Measurements from ENCODE around the gene YDJC. TPM values are rescaled to one million over a fixed set of nuclear protein-coding genes. Genes with fewer than 3 reads are reported as not detected.
"Not testable (repeated sequence)": the region's sequence is repeated elsewhere in the genome, so short reads cannot be mapped to it uniquely, and the experiment has no call there.

The YDJC gene
- polyA plus RNA-seq, 2 donors: 28.5 to 31.4 TPM

GRCh38 chr22:21641789-21642583 is 12.2 kb upstream of the YDJC start, which contains the start of gene SDF2L1:
Gene SDF2L1, plus strand, starts transcription at chr22:21642302. Its CDS starts 35 bp downstream, at chr22:21642337.
- no peaks in the 10 kb centered on the region for H3K9me3 ChIP-seq (ENCODE audit: control insufficient read depth in 2 of 2, insufficient read depth in 1 of 2, low read depth in 1 of 2, low read length in 1 of 2)
- WGBS, 2 donors: 0 to 1% methylated on average over 76 of the region's 76 CpGs
- peaks cover 2 to 6% of the 10 kb centered on the region in 2 donors for H3K4me1 ChIP-seq (ENCODE audit: control insufficient read depth in 2 of 2, insufficient read depth in 2 of 2, low read length in 1 of 2)
- H3K27ac ChIP-seq (ENCODE audit: low read depth in 2 of 2, low read length in 1 of 2): peak within 1 kb of the TSS; percentile 61 to 62
- no peaks in the 10 kb centered on the region for H3K27me3 ChIP-seq (ENCODE audit: control insufficient read depth in 1 of 2, insufficient read depth in 2 of 2, low read length in 2 of 2)
- H3K4me3 ChIP-seq (ENCODE audit: low read depth in 1 of 2, low read length in 2 of 2): peak within 1 kb of the TSS; percentile 62 to 87
- H3K36me3 ChIP-seq (ENCODE audit: control insufficient read depth in 2 of 2, insufficient read depth in 2 of 2, low read length in 1 of 2): peaks cover 0 to 14% of the 10 kb centered on the region in 2 donors

- Histone ChIP-seq H3K27me3 (ENCODE audit: control insufficient read depth in 1 of 2, insufficient read depth in 2 of 2, low read length in 2 of 2) (no peaks in the 10 kb centered on the region), H3K4me3 (ENCODE audit: low read depth in 1 of 2, low read length in 2 of 2) (peak overlapping the region; percentile 36 to 45), H3K4me1 (ENCODE audit: control insufficient read depth in 2 of 2, insufficient read depth in 2 of 2, low read length in 1 of 2) (peaks cover 2 to 6% of the 10 kb centered on the region in 2 donors), H3K9me3 (ENCODE audit: control insufficient read depth in 2 of 2, insufficient read depth in 1 of 2, low read depth in 1 of 2, low read length in 1 of 2) (no peaks in the 10 kb centered on the region), H3K27ac (ENCODE audit: low read depth in 2 of 2, low read length in 1 of 2) (peak overlapping the region in 1 of 2 donors; percentile 23), H3K36me3 (ENCODE audit: control insufficient read depth in 2 of 2, insufficient read depth in 2 of 2, low read length in 1 of 2) (peaks cover 0 to 13% of the 10 kb centered on the region in 2 donors)
- 8 to 12% methylated on average over 9 of the region's 9 CpGs for WGBS, 2 donors
Observed at GRCh38 chr22:21641417-21641788, 11.6 kb upstream of the YDJC start.

GRCh38 chr22:21640810-21641209 is 11.0 kb upstream of the YDJC start:
- 82 to 86% methylated on average over 5 of the region's 5 CpGs for WGBS, 2 donors
- Histone ChIP-seq H3K27me3 (ENCODE audit: control insufficient read depth in 1 of 2, insufficient read depth in 2 of 2, low read length in 2 of 2) (no peaks in the 10 kb centered on the region), H3K9me3 (ENCODE audit: control insufficient read depth in 2 of 2, insufficient read depth in 1 of 2, low read depth in 1 of 2, low read length in 1 of 2) (no peaks in the 10 kb centered on the region), H3K36me3 (ENCODE audit: control insufficient read depth in 2 of 2, insufficient read depth in 2 of 2, low read length in 1 of 2) (peaks cover 0 to 8% of the 10 kb centered on the region in 2 donors), H3K4me3 (ENCODE audit: low read depth in 1 of 2, low read length in 2 of 2) (no peak overlapping the region), H3K4me1 (ENCODE audit: control insufficient read depth in 2 of 2, insufficient read depth in 2 of 2, low read length in 1 of 2) (peaks cover 2 to 6% of the 10 kb centered on the region in 2 donors), H3K27ac (ENCODE audit: low read depth in 2 of 2, low read length in 1 of 2) (no peak overlapping the region)

GRCh38 chr22:21639359-21639758 is 9.5 kb upstream of the YDJC start:
- WGBS, 2 donors: 77 to 86% methylated on average over 4 of the region's 4 CpGs
- Histone ChIP-seq H3K36me3 (ENCODE audit: control insufficient read depth in 2 of 2, insufficient read depth in 2 of 2, low read length in 1 of 2) (peaks cover 0 to 4% of the 10 kb centered on the region in 2 donors), H3K9me3 (ENCODE audit: control insufficient read depth in 2 of 2, insufficient read depth in 1 of 2, low read depth in 1 of 2, low read length in 1 of 2) (no peaks in the 10 kb centered on the region), H3K27ac (ENCODE audit: low read depth in 2 of 2, low read length in 1 of 2) (no peak overlapping the region), H3K4me1 (ENCODE audit: control insufficient read depth in 2 of 2, insufficient read depth in 2 of 2, low read length in 1 of 2) (peaks cover 2 to 6% of the 10 kb centered on the region in 2 donors), H3K4me3 (ENCODE audit: low read depth in 1 of 2, low read length in 2 of 2) (no peak overlapping the region), H3K27me3 (ENCODE audit: control insufficient read depth in 1 of 2, insufficient read depth in 2 of 2, low read length in 2 of 2) (no peaks in the 10 kb centered on the region)

- H3K4me1 ChIP-seq (ENCODE audit: control insufficient read depth in 2 of 2, insufficient read depth in 2 of 2, low read length in 1 of 2); H3K27ac ChIP-seq (ENCODE audit: low read depth in 2 of 2, low read length in 1 of 2); H3K27me3 ChIP-seq (ENCODE audit: control insufficient read depth in 1 of 2, insufficient read depth in 2 of 2, low read length in 2 of 2); H3K9me3 ChIP-seq (ENCODE audit: control insufficient read depth in 2 of 2, insufficient read depth in 1 of 2, low read depth in 1 of 2, low read length in 1 of 2); H3K4me3 ChIP-seq (ENCODE audit: low read depth in 1 of 2, low read length in 2 of 2); H3K36me3 ChIP-seq (ENCODE audit: control insufficient read depth in 2 of 2, insufficient read depth in 2 of 2, low read length in 1 of 2): not testable (repeated sequence)
- WGBS, 2 donors: 90 to 100% methylated on average over 2 of the region's 2 CpGs
Observed at GRCh38 chr22:21637450-21637849, 7.6 kb upstream of the YDJC start.

GRCh38 chr22:21636629-21637218 is 6.9 kb upstream of the YDJC start:
- H3K4me3 ChIP-seq (ENCODE audit: low read depth in 1 of 2, low read length in 2 of 2): no peak overlapping the region
- H3K27ac ChIP-seq (ENCODE audit: low read depth in 2 of 2, low read length in 1 of 2): no peak overlapping the region
- WGBS, 2 donors: 91 to 94% methylated on average over 17 of the region's 17 CpGs
- no peaks in the 10 kb centered on the region for H3K36me3 ChIP-seq (ENCODE audit: control insufficient read depth in 2 of 2, insufficient read depth in 2 of 2, low read length in 1 of 2)
- H3K9me3 ChIP-seq (ENCODE audit: control insufficient read depth in 2 of 2, insufficient read depth in 1 of 2, low read depth in 1 of 2, low read length in 1 of 2): no peaks in the 10 kb centered on the region
- no peaks in the 10 kb centered on the region for H3K27me3 ChIP-seq (ENCODE audit: control insufficient read depth in 1 of 2, insufficient read depth in 2 of 2, low read length in 2 of 2)
- peaks cover 0 to 2% of the 10 kb centered on the region in 2 donors for H3K4me1 ChIP-seq (ENCODE audit: control insufficient read depth in 2 of 2, insufficient read depth in 2 of 2, low read length in 1 of 2)

- WGBS, 2 donors: 80 to 82% methylated on average over 15 of the region's 15 CpGs
Observed at GRCh38 chr22:21635771-21636510, 6.1 kb upstream of the YDJC start.

GRCh38 chr22:21634844-21635243 is 5.0 kb upstream of the YDJC start:
- Histone ChIP-seq H3K9me3 (ENCODE audit: control insufficient read depth in 2 of 2, insufficient read depth in 1 of 2, low read depth in 1 of 2, low read length in 1 of 2) (no peaks in the 10 kb centered on the region), H3K27ac (ENCODE audit: low read depth in 2 of 2, low read length in 1 of 2) (no peak overlapping the region), H3K4me3 (ENCODE audit: low read depth in 1 of 2, low read length in 2 of 2) (no peak overlapping the region), H3K36me3 (ENCODE audit: control insufficient read depth in 2 of 2, insufficient read depth in 2 of 2, low read length in 1 of 2) (no peaks in the 10 kb centered on the region), H3K27me3 (ENCODE audit: control insufficient read depth in 1 of 2, insufficient read depth in 2 of 2, low read length in 2 of 2) (no peaks in the 10 kb centered on the region), H3K4me1 (ENCODE audit: control insufficient read depth in 2 of 2, insufficient read depth in 2 of 2, low read length in 1 of 2) (no peaks in the 10 kb centered on the region)
- WGBS, 2 donors: 85 to 86% methylated on average over 19 of the region's 19 CpGs

More at GRCh38 chr22:21635771-21636510, 6.1 kb upstream of the YDJC start:
- no peaks in the 10 kb centered on the region for H3K9me3 ChIP-seq (ENCODE audit: control insufficient read depth in 2 of 2, insufficient read depth in 1 of 2, low read depth in 1 of 2, low read length in 1 of 2)
- no peaks in the 10 kb centered on the region for H3K36me3 ChIP-seq (ENCODE audit: control insufficient read depth in 2 of 2, insufficient read depth in 2 of 2, low read length in 1 of 2)
- H3K4me3 ChIP-seq (ENCODE audit: low read depth in 1 of 2, low read length in 2 of 2): no peak overlapping the region
- no peaks in the 10 kb centered on the region for H3K4me1 ChIP-seq (ENCODE audit: control insufficient read depth in 2 of 2, insufficient read depth in 2 of 2, low read length in 1 of 2)
- H3K27ac ChIP-seq (ENCODE audit: low read depth in 2 of 2, low read length in 1 of 2): no peak overlapping the region
- H3K27me3 ChIP-seq (ENCODE audit: control insufficient read depth in 1 of 2, insufficient read depth in 2 of 2, low read length in 2 of 2): no peaks in the 10 kb centered on the region

GRCh38 chr22:21634081-21634480 is 4.3 kb upstream of the YDJC start:
- H3K4me3 ChIP-seq (ENCODE audit: low read depth in 1 of 2, low read length in 2 of 2): no peak overlapping the region
- H3K27me3 ChIP-seq (ENCODE audit: control insufficient read depth in 1 of 2, insufficient read depth in 2 of 2, low read length in 2 of 2): no peaks in the 10 kb centered on the region
- H3K27ac ChIP-seq (ENCODE audit: low read depth in 2 of 2, low read length in 1 of 2): no peak overlapping the region
- no peaks in the 10 kb centered on the region for H3K36me3 ChIP-seq (ENCODE audit: control insufficient read depth in 2 of 2, insufficient read depth in 2 of 2, low read length in 1 of 2)
- no peaks in the 10 kb centered on the region for H3K9me3 ChIP-seq (ENCODE audit: control insufficient read depth in 2 of 2, insufficient read depth in 1 of 2, low read depth in 1 of 2, low read length in 1 of 2)
- WGBS, 2 donors: 95 to 96% methylated on average over 16 of the region's 16 CpGs
- H3K4me1 ChIP-seq (ENCODE audit: control insufficient read depth in 2 of 2, insufficient read depth in 2 of 2, low read length in 1 of 2): peaks cover under 1 to 1% of the 10 kb centered on the region in 2 donors

Measured in esophagus (tissue), 2 donors.